CD14-positive monocyte (primary cell): Measurements from ENCODE around the gene CCNK. TPM values are rescaled to one million over a fixed set of nuclear protein-coding genes. Genes with fewer than 3 reads are reported as not detected.

Experiments
- DNase-seq, 3 donors: peaks; one replicate each; pipeline ENCODE4 v3.0.0-alpha.2; 2011 to 2022
- H2AFZ ChIP-seq: 2 replicates; pipeline ENCODE4 v1.6.0; 2012; ENCODE audit warnings: mild to moderate bottlenecking, low read depth, low read length, inconsistent platforms; ENCODE audit not compliant: insufficient read depth, poor library complexity, severe bottlenecking
- H3K27ac ChIP-seq, 2 donors: 1 replicate in 1 of 2; 2 replicates in 1 of 2; pipeline ENCODE4 v1.5.1; 2012 to 2013; ENCODE audit warnings: low read length in 2 of 2, control low read depth in 1 of 2, inconsistent platforms in 1 of 2, low read depth in 1 of 2, mild to moderate bottlenecking in 1 of 2
- H3K27me3 ChIP-seq, 2 donors: one replicate each; pipeline versions ENCODE4 v1.6.0 to v1.6.1; 2011 to 2013; ENCODE audit warnings: low read length in 2 of 2; ENCODE audit not compliant: control insufficient read depth in 2 of 2, insufficient read depth in 2 of 2
- H3K36me3 ChIP-seq, 2 donors: replicated peaks in 1 of 2; 1 replicate in 1 of 2; 2 replicates in 1 of 2; pipeline versions ENCODE4 v1.5.1 to v1.6.1; 2012 to 2013; ENCODE audit warnings: low read length in 2 of 2, control low read depth in 1 of 2, inconsistent platforms in 1 of 2, mild to moderate bottlenecking in 1 of 2; ENCODE audit not compliant: insufficient read depth in 2 of 2, control insufficient read depth in 1 of 2
- H3K4me1 ChIP-seq, 2 donors: 1 replicate in 1 of 2; 2 replicates in 1 of 2; pipeline versions ENCODE4 v1.5.1 to v1.6.1; 2012 to 2013; ENCODE audit warnings: low read length in 2 of 2, control low read depth in 1 of 2, inconsistent platforms in 1 of 2, mild to moderate bottlenecking in 1 of 2, moderate library complexity in 1 of 2; ENCODE audit not compliant: insufficient read depth in 2 of 2, control insufficient read depth in 1 of 2
- H3K4me2 ChIP-seq: replicated peaks from 2 replicates; pipeline ENCODE3; 2012; ENCODE audit warnings: low read length, moderate library complexity, mild to moderate bottlenecking; ENCODE audit not compliant: poor library complexity, severe bottlenecking; ENCODE audit errors: extremely low read depth
- H3K4me3 ChIP-seq, 3 experiments: fragments of 200-600 bp in 1 of 3; sonication (generic) in 1 of 3; replicated peaks in 1 of 3; 1 replicate in 2 of 3; 2 replicates in 1 of 3; pipeline ENCODE4 v1.5.1; 2011 to 2013; ENCODE audit warnings: low read length in 3 of 3, mild to moderate bottlenecking in 3 of 3, control low read depth in 2 of 3, low read depth in 2 of 3, inconsistent platforms in 1 of 3, moderate library complexity in 1 of 3
- H3K79me2 ChIP-seq: 2 replicates; pipeline ENCODE4 v1.6.0; 2012; ENCODE audit warnings: mild to moderate bottlenecking, control low read depth, inconsistent platforms, low read length, moderate library complexity; ENCODE audit not compliant: insufficient read depth
- H3K9ac ChIP-seq: 2 replicates; pipeline ENCODE4 v1.6.0; 2017; ENCODE audit warnings: low read length, mild to moderate bottlenecking; ENCODE audit not compliant: insufficient read depth, poor library complexity, severe bottlenecking
- H3K9me3 ChIP-seq, 2 donors: replicated peaks in 1 of 2; 1 replicate in 1 of 2; 2 replicates in 1 of 2; pipeline versions ENCODE4 v1.5.1 to v1.6.1; 2012 to 2013; ENCODE audit warnings: low read length in 2 of 2, control low read depth in 1 of 2; ENCODE audit not compliant: control insufficient read depth in 1 of 2, insufficient read depth in 1 of 2
- H4K20me1 ChIP-seq: 2 replicates; pipeline ENCODE4 v1.6.0; 2012; ENCODE audit warnings: mild to moderate bottlenecking, low read length, control low read depth, moderate library complexity; ENCODE audit not compliant: insufficient read depth
- H3K27ac Mint-ChIP-seq, 7 donors: one replicate each; pipeline ENCODE4 v1.8.0; 2020; ENCODE audit warnings: mild to moderate bottlenecking in 7 of 7, mixed read lengths in 7 of 7, moderate library complexity in 6 of 7, inconsistent platforms in 2 of 7
- H3K27me3 Mint-ChIP-seq, 3 donors: one replicate each; pipeline ENCODE4 v1.8.0; 2021 to 2022; ENCODE audit warnings: low read depth in 3 of 3, mild to moderate bottlenecking in 3 of 3, mixed read lengths in 3 of 3, moderate library complexity in 3 of 3, inconsistent platforms in 1 of 3
- H3K36me3 Mint-ChIP-seq, 2 donors: one replicate each; pipeline ENCODE4 v1.8.0; 2020; ENCODE audit warnings: mixed read lengths in 2 of 2, inconsistent platforms in 1 of 2, mild to moderate bottlenecking in 1 of 2
- H3K4me1 Mint-ChIP-seq: one replicate; pipeline ENCODE4 v1.8.0; 2020; ENCODE audit warnings: mild to moderate bottlenecking, mixed read lengths
- H3K4me3 Mint-ChIP-seq, 2 donors: one replicate each; pipeline ENCODE4 v1.8.0; 2020; ENCODE audit warnings: mild to moderate bottlenecking in 2 of 2, mixed read lengths in 2 of 2, moderate library complexity in 1 of 2
- H3K9me3 Mint-ChIP-seq, 7 donors: one replicate each; pipeline ENCODE4 v1.8.0; 2020 to 2022; ENCODE audit warnings: mixed read lengths in 7 of 7, mild to moderate bottlenecking in 6 of 7, moderate library complexity in 6 of 7, inconsistent platforms in 2 of 7
- WGBS: methylation state at CpG from one replicate; pipeline ENCODE4 v1.1.5; 2013; ENCODE audit warnings: missing lambda C conversion rate; ENCODE audit not compliant: insufficient coverage; 5-methylcytosine and 5-hydroxymethylcytosine counted together
- intact Hi-C, 2 donors: fragments of 100-400 bp; cut with micrococcal nuclease; formaldehyde crosslinking; loops; one replicate each; pipeline versions ENCODE4 v1.15.0 to v1.15.1; 2023
- polyA plus RNA-seq, 3 donors: library from polyadenylated mRNA; depleted of rRNA in 1 of 3; unstranded in 2 of 3; stranded (reverse) in 1 of 3; fragments of 300-500 nt in 2 of 3; fragments of >200 nt in 1 of 3; fragmentation: Illumina TruSeq in 2 of 3; gene quantifications; 1 replicate in 2 of 3; 2 replicates in 1 of 3; pipeline ENCODE4 v1.2.3, GENCODE V29; 2012 to 2021
- TF ChIP-seq, protein P1 (sequence below): fragments of 200-600 bp; IDR thresholded peaks from one replicate; pipeline ENCODE4 v1.8.0; 2022; ENCODE audit warnings: antibody characterized with exemption, mild to moderate bottlenecking

CCNK gene
- polyA plus RNA-seq, 3 donors, result 7.7 to 21.5 (median 14.7) TPM

DNA sequence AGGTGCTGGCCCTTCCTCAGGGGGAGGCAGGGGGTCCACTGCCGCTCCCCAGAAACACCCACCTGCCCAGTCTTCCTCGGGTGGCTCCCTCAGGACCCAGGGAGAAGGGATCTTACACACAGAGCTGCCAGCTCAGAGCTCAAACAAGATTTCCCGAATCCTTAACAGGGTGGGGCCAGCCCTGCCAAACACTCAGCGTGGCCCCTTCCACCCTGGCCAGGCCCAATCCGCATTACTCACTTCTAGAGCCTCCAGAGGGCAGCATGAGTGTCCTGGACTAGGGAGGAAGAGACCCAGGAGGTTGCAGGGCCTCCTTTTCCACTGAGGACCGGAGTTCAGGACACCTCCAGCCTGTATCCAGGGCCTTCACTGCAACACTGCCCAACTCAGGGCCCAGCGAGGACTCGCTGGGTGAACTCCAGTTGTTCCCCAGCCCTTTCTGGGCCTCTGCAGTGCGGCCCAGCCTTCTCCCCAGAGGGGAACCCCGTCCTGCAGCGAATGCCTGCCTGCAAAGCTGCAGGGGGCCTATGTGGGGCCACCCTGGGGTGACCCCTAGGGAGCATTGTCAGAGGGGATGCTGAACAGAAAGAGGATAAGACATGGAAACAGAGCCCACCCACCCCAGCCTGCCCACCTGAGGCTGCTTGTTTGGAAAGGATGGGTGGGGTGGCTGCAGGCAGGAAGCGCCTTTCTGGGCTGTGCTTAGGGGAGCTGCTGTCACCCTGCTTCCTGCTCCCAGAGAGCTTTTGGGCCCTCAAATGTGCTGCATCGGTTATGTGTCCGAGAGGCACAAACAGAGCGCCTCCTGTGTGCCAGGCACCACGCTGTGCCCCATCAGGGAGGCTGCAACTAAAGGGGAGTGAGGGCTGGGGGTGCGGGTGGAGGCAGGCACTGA is 43.8 kb downstream of the CCNK start:
- intact Hi-C loops, result loop anchor here in 1 of 2 donors (5.0 kb wide), 1 partner anchor 357 kb away; no protein-coding TSS in a partner anchor
- no peaks in the 10 kb centered on the region for H3K9me3 Mint-ChIP-seq
- no peak overlapping the region for H3K4me3 ChIP-seq
- H3K4me2 ChIP-seq, result no peak overlapping the region
- no peaks in the 10 kb centered on the region for H4K20me1 ChIP-seq
- H2AFZ ChIP-seq, result no peak overlapping the region
- TF ChIP-seq, protein P1, sequence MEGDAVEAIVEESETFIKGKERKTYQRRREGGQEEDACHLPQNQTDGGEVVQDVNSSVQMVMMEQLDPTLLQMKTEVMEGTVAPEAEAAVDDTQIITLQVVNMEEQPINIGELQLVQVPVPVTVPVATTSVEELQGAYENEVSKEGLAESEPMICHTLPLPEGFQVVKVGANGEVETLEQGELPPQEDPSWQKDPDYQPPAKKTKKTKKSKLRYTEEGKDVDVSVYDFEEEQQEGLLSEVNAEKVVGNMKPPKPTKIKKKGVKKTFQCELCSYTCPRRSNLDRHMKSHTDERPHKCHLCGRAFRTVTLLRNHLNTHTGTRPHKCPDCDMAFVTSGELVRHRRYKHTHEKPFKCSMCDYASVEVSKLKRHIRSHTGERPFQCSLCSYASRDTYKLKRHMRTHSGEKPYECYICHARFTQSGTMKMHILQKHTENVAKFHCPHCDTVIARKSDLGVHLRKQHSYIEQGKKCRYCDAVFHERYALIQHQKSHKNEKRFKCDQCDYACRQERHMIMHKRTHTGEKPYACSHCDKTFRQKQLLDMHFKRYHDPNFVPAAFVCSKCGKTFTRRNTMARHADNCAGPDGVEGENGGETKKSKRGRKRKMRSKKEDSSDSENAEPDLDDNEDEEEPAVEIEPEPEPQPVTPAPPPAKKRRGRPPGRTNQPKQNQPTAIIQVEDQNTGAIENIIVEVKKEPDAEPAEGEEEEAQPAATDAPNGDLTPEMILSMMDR, result no peak
- H3K79me2 ChIP-seq, result no peaks in the 10 kb centered on the region
- no peaks in the 10 kb centered on the region for H3K36me3 Mint-ChIP-seq
- no peak overlapping the region for H3K4me3 Mint-ChIP-seq
- H3K27ac ChIP-seq, result no peak overlapping the region
- peaks cover 0 to 5% (median 1%) of the 10 kb centered on the region in 3 donors for H3K27me3 Mint-ChIP-seq
- no peaks in the 10 kb centered on the region for H3K27me3 ChIP-seq
- DNase-seq, result no peak
- H3K4me1 Mint-ChIP-seq, result no peaks in the 10 kb centered on the region
- no peak overlapping the region for H3K9ac ChIP-seq
- H3K9me3 ChIP-seq, result no peaks in the 10 kb centered on the region
- H3K27ac Mint-ChIP-seq, result no peak overlapping the region
- whole genome bisulfite sequencing, result 79% methylated on average over 15 of the region's 17 CpGs
- H3K4me1 ChIP-seq, result no peaks in the 10 kb centered on the region
- no peaks in the 10 kb centered on the region for H3K36me3 ChIP-seq

DNA sequence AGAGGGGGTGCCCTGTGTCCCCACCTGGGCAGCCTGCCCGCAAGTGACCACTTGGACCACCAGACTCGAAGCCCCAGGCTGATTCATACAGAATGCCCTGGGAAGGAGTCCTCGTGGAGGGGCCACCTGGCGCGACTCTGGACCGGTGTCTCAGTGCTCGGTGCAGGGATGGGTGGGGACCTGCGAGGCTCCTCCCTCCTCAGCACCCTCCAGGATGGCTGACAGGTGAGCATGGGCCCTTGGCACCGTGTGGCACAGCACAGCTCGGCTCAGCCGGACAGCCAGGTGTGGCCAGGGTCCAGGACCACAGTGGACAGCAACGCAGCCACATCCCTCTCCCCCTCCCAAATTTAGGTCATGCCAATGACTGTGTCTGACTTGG is 44.5 kb downstream of the CCNK start:
- Mint-ChIP-seq H3K4me1 (no peaks in the 10 kb centered on the region), H3K27ac (no peak overlapping the region), H3K4me3 (no peak overlapping the region), H3K27me3 (peaks cover 0 to 1% (median under 1%) of the 10 kb centered on the region in 3 donors), H3K9me3 (no peaks in the 10 kb centered on the region), H3K36me3 (no peaks in the 10 kb centered on the region)
- no peaks in the 10 kb centered on the region for H3K79me2 ChIP-seq
- no peak overlapping the region for H2AFZ ChIP-seq
- H3K4me1 ChIP-seq, result no peaks in the 10 kb centered on the region
- H3K4me2 ChIP-seq, result no peak overlapping the region
- no peaks in the 10 kb centered on the region for H3K27me3 ChIP-seq
- H3K9me3 ChIP-seq, result no peaks in the 10 kb centered on the region
- no peak overlapping the region for H3K9ac ChIP-seq
- no peak for DNase-seq
- no peak overlapping the region for H3K4me3 ChIP-seq
- H4K20me1 ChIP-seq, result no peaks in the 10 kb centered on the region
- H3K27ac ChIP-seq, result no peak overlapping the region
- intact Hi-C loops, result no loop called here
- WGBS, result 99% methylated on average over 10 of the region's 12 CpGs
- TF ChIP-seq, protein P1, result no peak
- no peaks in the 10 kb centered on the region for H3K36me3 ChIP-seq
